Stimulated activated CD8-positive, alpha-beta memory T cell treated with anti-CD3 and anti-CD28 coated beads, Interleukin-15, amount 100 ng/mL, for 24 hours (primary cell): Measurements from ENCODE around the gene AGBL4.

Experiments used
- DNase-seq: peaks from one replicate; pipeline ENCODE4 v3.0.0-alpha.2; 2020; ENCODE audit warnings: low read depth

AGBL4 gene

GRCh38 chr1:48718705-48719104 lies 1305.0 kb downstream of the AGBL4 start:
- no peak for DNase-seq

DNA sequence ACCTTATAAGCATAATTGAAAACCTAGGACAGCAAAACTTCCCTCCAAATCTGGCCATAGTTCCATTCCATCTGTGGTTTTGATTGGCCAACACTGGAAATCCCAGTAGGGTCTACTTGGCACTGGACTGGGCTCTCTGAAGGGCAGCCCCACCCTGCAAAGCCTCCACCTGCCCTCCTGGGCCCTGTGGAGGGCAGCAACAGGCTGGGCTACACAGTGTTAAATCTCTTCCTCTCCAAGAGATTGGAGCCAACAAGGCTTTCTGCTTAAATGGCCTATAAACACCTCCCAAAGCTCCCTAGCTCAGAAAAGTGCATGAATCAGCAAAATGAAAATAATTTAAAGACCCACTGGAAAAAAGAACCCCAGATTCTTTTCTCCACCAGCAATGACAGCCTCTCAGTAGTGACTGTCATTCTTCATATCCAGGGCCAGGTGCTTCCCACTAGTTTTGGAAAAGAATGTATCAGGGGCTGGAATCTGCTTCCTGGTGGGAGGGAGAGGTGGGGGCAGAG lies 1305.6 kb downstream of the AGBL4 start:
- no peak for DNase-seq

DNA sequence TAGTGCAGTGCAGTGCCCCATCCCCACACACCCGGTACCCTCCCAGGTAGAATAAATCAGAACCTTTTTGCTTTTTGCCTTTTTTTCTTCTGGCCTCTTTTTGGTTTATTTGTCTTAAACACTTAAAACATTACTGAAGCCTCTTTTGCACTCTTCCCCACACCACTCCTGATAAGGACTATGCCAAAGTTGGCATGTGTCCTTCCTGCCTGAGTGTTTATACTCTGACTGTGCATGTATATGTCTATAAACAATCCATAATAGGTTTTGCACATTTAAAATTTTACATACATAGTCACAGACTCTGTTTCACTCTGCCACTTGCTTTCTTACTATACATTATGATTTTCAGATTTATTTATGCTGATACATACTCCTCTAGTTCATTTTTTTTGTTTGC lies 1306.7 kb downstream of the AGBL4 start:
- no peak for DNase-seq

GRCh38 chr1:48715921-48716320 lies 1307.8 kb downstream of the AGBL4 start:
- no peak for DNase-seq

- no peak for DNase-seq
Observed at GRCh38 chr1:48710915-48711314, 1312.8 kb downstream of the AGBL4 start.

- no peak for DNase-seq
Observed at GRCh38 chr1:48710318-48710717, 1313.4 kb downstream of the AGBL4 start.

DNA sequence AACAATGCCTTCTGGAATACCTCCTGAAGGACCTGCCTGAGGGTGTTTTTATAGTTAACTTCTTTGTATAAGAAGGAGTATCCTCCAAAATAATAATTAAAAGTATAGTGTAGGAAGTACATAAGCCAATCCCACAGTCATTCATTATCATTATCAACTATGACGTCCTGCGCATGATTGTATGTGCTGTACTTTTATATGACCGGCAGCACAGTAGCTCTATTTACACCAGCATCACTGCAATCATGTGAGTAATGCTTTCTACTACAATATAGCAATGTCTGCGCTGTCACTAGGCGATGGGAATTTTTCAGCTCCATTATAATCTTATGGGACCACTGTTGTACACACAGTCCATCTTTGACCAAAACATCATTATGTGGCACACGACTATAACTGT lies 1319.0 kb downstream of the AGBL4 start:
- no peak for DNase-seq

- no peak for DNase-seq
Observed at GRCh38 chr1:48701445-48701844, 1322.3 kb downstream of the AGBL4 start.

DNA sequence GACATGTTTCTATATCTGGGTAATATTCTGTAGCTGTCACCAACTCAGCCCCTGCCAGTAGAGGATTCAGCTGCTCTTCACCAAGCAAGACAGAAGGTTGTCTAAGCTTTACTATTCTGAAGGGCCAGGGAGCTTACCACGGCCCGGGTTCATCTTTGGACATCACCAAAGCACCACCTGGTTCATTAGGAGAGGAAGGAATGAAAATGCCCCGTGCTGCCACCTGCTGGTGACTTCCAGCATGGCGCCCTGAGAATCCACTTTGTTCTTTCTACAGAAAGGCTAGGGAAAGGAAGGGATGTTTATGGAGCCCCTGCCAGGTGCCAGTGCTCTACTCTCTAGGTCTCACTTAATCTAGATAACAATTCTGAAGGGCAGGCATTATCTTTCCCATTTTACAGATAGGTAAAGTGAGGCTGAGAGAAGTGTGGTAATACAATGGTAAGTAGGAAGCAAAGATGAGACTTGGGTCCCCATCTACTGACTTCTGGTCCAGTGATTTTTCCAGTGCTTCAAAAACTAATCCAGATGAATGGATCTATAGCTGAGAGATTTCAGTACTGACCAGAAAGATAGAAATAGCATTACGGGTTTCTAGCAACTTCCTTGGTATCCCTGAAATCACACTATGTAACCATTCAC lies 1326.6 kb downstream of the AGBL4 start:
- peak; percentile 49 for DNase-seq

- DNase-seq = no peak
Observed at GRCh38 chr1:48695161-48695560, 1328.6 kb downstream of the AGBL4 start.

GRCh38 chr1:48693674-48694320 lies 1330.0 kb downstream of the AGBL4 start:
- no peak for DNase-seq

GRCh38 chr1:48693180-48693579 lies 1330.6 kb downstream of the AGBL4 start:
- DNase-seq = no peak

DNA sequence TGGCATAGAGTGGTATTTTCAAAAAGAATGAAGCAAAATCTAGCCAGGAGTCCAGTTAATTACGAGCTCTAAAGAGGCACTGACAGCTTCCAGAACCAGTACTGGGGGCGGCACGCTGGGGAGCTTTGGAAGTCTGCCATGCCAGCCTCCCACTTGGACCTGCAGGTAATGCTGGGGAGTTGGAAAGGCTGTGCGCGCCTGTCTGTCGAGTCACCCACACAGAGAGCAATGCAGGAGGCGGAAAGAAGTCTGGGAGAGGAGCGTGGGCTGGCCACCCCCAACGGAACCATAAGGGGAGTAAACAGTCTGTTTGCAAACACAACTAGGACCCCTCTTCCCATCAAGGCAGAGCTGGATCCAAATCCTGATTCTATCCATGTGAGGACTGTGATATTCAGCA lies 1331.5 kb downstream of the AGBL4 start:
- DNase-seq = no peak

DNA sequence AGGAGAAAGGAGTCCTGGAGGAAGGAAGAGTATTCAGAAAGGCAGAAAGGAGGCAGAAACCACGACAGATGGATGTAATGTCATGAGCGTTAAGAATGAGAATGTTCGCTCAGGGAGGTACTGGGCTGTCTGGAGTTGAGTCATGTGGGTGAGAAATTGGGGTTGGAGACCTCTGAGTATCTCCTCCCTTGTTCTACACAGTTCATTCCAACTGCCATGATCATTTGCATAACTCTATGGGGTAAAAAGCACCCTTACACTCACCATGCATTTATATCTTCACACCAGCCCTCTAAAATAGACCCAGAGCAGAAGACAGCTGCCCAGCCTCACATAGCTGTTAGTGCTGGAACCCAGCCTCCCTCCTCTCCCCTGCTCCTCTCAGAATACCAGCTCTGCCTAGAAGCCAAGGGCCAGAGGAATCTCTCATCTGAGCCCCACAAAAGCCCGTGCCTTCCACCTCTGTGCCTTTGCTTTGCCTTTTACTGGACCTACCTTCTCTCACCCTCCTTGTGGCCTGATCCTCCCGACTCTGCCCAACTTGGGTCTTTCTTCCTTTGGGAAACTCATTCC lies 1332.2 kb downstream of the AGBL4 start:
- DNase-seq = no peak

DNA sequence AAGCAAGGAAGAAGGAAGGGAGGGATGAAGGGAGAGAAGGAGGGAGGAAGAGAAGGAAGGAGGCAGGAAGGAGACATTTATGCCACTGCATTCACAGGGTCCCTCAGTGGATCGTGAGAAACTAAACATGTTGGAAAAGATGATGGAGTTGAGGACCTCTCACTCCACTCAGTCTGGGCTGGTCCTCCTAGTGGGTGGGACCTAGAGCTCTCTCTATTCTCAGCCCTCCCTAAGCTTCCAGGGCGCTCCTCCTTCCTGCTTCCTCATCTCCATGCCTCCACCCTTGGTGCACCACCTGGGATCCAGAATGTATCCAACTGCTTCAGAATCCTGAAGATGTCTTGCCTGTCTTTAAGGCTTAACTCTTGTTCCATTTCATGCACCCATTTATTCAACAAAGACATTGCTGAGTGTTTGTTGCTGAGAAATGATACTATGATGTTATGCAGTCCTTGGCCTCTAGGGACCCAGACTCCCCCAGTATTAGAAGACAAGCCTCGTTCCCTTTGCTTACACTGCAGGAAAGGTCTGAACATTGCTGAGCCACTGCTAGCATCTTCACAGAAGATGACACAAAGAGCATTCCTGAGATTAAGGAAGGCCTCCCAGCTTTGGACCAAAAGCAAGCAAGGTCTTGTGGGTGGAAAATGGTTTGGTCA lies 1335.5 kb downstream of the AGBL4 start:
- no peak for DNase-seq

GRCh38 chr1:48687282-48688045 lies 1336.3 kb downstream of the AGBL4 start:
- no peak for DNase-seq

DNA sequence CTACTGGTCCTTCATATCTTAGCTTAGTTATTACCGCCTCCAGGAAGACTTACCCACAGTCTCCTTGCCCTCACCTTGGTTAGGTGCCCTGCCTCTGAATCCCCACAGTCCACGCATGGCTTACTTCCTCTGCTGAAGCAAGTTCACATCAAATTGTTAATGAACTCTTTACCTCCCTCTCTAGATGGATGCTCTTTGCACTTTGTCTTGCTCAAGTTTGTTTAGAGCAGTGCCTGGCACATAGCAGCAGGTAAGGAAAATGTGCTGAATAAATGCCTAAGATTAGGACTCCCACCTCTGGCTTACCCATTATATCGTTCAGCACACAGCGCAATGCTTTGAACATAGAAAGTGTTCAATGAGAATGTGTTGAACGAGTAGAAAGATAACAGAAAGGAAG lies 1337.6 kb downstream of the AGBL4 start:
- DNase-seq = no peak

DNA sequence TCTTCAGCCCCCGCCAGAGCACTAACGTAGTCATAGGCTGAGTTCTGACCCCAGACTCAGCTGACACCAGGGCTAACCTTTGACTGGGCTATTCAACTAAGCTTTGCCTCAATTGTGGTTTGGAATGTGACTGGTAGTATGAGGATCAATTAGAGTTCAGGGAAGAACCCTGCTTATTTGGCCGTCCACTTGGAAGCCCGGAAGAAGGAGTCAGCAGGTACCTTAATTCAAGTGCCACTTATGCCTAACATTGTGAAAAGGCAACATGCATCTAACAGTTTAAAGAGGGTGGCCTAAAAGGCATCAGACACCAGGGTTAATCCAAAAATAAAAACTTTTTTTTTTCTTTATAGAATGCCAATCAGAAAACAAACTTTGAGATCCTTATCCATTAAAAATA lies 1339.4 kb downstream of the AGBL4 start:
- DNase-seq = no peak

- no peak for DNase-seq
Observed at GRCh38 chr1:48683839-48684238, 1339.9 kb downstream of the AGBL4 start.

- DNase-seq = no peak
Observed at GRCh38 chr1:48681476-48682305, 1342.1 kb downstream of the AGBL4 start.

DNA sequence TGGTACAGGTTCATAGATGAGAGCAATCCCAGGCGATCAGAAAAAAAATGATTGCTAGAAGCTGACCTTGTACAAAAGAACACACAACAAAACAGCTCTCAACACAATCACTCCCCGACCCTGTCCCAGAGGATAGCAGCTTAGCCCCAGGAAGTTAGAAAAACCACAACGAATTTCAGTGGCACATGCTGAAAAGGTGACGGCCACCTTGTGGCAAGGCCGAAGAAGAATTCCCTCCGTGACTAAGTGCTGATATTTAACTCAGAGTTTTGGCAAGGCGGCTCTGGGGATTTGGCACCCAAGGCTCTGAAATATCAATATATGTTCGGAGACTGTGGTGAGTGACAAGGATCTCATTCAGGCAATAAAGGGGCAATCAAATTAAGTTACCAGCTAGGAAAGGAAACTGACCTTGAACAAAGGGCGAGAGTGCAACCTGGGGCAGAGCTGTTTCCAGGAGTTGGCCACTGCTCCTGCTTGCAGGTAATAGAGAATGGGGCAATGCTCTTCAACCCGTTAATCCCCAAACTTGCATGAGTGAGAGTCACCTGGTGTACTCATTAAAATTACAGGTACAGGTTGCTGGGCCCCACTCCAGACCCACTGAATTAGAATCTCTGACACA lies 1343.2 kb downstream of the AGBL4 start:
- DNase-seq = no peak
